ENCODE data around the gene RHNO1. TPM values are rescaled to one million over a fixed set of nuclear protein-coding genes. Genes with fewer than 3 reads are reported as not detected.
A peak's percentile ranks its signal among the peaks of the same experiment; 100 is the strongest.

RHNO1 gene
- total RNA-seq, 2 donors from 2014 or later: 64.9 to 70.0 TPM

- peak; percentile 22 for TF ChIP-seq CTCF (conservative IDR thresholded peaks at IDR 0.05)
- Mint-ChIP-seq H3K27me3 (ENCODE audit: insufficient read depth) (no peaks in the 10 kb centered on the region), H3K36me3 (ENCODE audit: low read depth) (peaks cover 33% of the 10 kb centered on the region), H3K4me1 (peaks cover 7% of the 10 kb centered on the region), H3K4me3 (no peak within 1 kb of the TSS), H3K27ac (peak within 1 kb of the TSS; percentile 7), H3K9me3 (no peaks in the 10 kb centered on the region)
- WGBS, 2 experiments (ENCODE audit: insufficient coverage in 1 of 2, insufficient read length in 1 of 2): 53 to 66% methylated on average over 20 to 32 of the region's 32 CpGs
- no peaks in the 10 kb centered on the region for H3K9me3 ChIP-seq (ENCODE audit: control insufficient read depth, low read length)
- peaks cover 7% of the 10 kb centered on the region for H3K4me1 ChIP-seq (ENCODE audit: control insufficient read depth, insufficient read depth, low read length)
- H3K4me3 ChIP-seq (ENCODE audit: low read length): no peak within 1 kb of the TSS
- no peak within 1 kb of the TSS for H3K27ac ChIP-seq (ENCODE audit: low read depth, low read length)
- H3K9ac ChIP-seq (ENCODE audit: extremely low read depth, low read length, poor library complexity, severe bottlenecking): no peak within 1 kb of the TSS
- DNase-seq: peak; percentile 79
- peaks cover 4% of the 10 kb centered on the region for H3K36me3 ChIP-seq (ENCODE audit: control insufficient read depth, insufficient read depth, low read length)
- H3K27me3 ChIP-seq (ENCODE audit: control insufficient read depth, insufficient read depth, low read length, poor library complexity, severe bottlenecking): no peaks in the 10 kb centered on the region
Measured at GRCh38 chr12:2834581-2835491, 42.2 kb upstream of the RHNO1 start, which contains the start of gene NRIP2. TSS of gene NRIP2 (minus strand) at chr12:2835035. CDS start at chr12:2834983, 52 bp downstream.

- H3K9me3 Mint-ChIP-seq: no peaks in the 10 kb centered on the region
- no peak overlapping the region for H3K9ac ChIP-seq (ENCODE audit: extremely low read depth, low read length, poor library complexity, severe bottlenecking)
- H3K27me3 ChIP-seq (ENCODE audit: control insufficient read depth, insufficient read depth, low read length, poor library complexity, severe bottlenecking): no peaks in the 10 kb centered on the region
- H3K4me3 Mint-ChIP-seq: no peak overlapping the region
- peaks cover 4% of the 10 kb centered on the region for H3K36me3 ChIP-seq (ENCODE audit: control insufficient read depth, insufficient read depth, low read length)
- no peaks in the 10 kb centered on the region for H3K9me3 ChIP-seq (ENCODE audit: control insufficient read depth, low read length)
- H3K27me3 Mint-ChIP-seq (ENCODE audit: insufficient read depth): no peaks in the 10 kb centered on the region
- peaks cover 28% of the 10 kb centered on the region for H3K36me3 Mint-ChIP-seq (ENCODE audit: low read depth)
- 84 to 96% methylated on average over 3 to 4 of the region's 4 CpGs for WGBS, 2 experiments (ENCODE audit: insufficient coverage in 1 of 2, insufficient read length in 1 of 2)
- no peak overlapping the region for H3K27ac ChIP-seq (ENCODE audit: low read depth, low read length)
- no peak overlapping the region for H3K27ac Mint-ChIP-seq
- peaks cover 9% of the 10 kb centered on the region for H3K4me1 Mint-ChIP-seq
- TF ChIP-seq CTCF (conservative IDR thresholded peaks at IDR 0.05): no peak
- DNase-seq: no peak
- peaks cover 7% of the 10 kb centered on the region for H3K4me1 ChIP-seq (ENCODE audit: control insufficient read depth, insufficient read depth, low read length)
- no peak overlapping the region for H3K4me3 ChIP-seq (ENCODE audit: low read length)
Measured at GRCh38 chr12:2835691-2836403, 41.2 kb upstream of the RHNO1 start.

- no peak for DNase-seq
- TF ChIP-seq CTCF (conservative IDR thresholded peaks at IDR 0.05): no peak
- H3K27ac ChIP-seq (ENCODE audit: low read depth, low read length): no peak overlapping the region
- H3K27me3 ChIP-seq (ENCODE audit: control insufficient read depth, insufficient read depth, low read length, poor library complexity, severe bottlenecking): no peaks in the 10 kb centered on the region
- Mint-ChIP-seq H3K4me1 (peaks cover 14% of the 10 kb centered on the region), H3K27ac (no peak overlapping the region), H3K27me3 (ENCODE audit: insufficient read depth) (no peaks in the 10 kb centered on the region), H3K36me3 (ENCODE audit: low read depth) (peaks cover 24% of the 10 kb centered on the region), H3K4me3 (no peak overlapping the region), H3K9me3 (no peaks in the 10 kb centered on the region)
- WGBS, 2 experiments (ENCODE audit: insufficient coverage in 1 of 2, insufficient read length in 1 of 2): 81 to 89% methylated on average over 7 to 8 of the region's 8 CpGs
- no peak overlapping the region for H3K4me3 ChIP-seq (ENCODE audit: low read length)
- H3K4me1 ChIP-seq (ENCODE audit: control insufficient read depth, insufficient read depth, low read length): peaks cover 12% of the 10 kb centered on the region
- no peak overlapping the region for H3K9ac ChIP-seq (ENCODE audit: extremely low read depth, low read length, poor library complexity, severe bottlenecking)
- no peaks in the 10 kb centered on the region for H3K9me3 ChIP-seq (ENCODE audit: control insufficient read depth, low read length)
- H3K36me3 ChIP-seq (ENCODE audit: control insufficient read depth, insufficient read depth, low read length): peaks cover 2% of the 10 kb centered on the region
Measured at GRCh38 chr12:2836574-2836973, 40.4 kb upstream of the RHNO1 start.
